Breast epithelium (tissue), 4 donors: ENCODE measurements around the gene PDGFC. TPM values are rescaled to one million over a fixed set of nuclear protein-coding genes. Genes with fewer than 3 reads are reported as not detected.

Source experiments
- DNase-seq, 2 donors: peaks; one replicate each; pipeline ENCODE4 v3.0.0-alpha.2; 2019; ENCODE audit warnings: low spot score in 2 of 2
- H3K27ac ChIP-seq, 2 donors: fragments of 200-600 bp; sonication (generic) in 1 of 2; one replicate each; pipeline ENCODE4 v1.5.1; 2016 to 2019; ENCODE audit warnings: mild to moderate bottlenecking in 1 of 2
- H3K27me3 ChIP-seq, 2 donors: fragments of 200-600 bp; sonication (generic) in 1 of 2; one replicate each; pipeline versions ENCODE4 v1.5.1 to v1.6.0; 2017 to 2019; ENCODE audit warnings: control low read depth in 1 of 2, mild to moderate bottlenecking in 1 of 2
- H3K36me3 ChIP-seq: fragments of 200-600 bp; one replicate; pipeline ENCODE4 v1.5.1; 2019
- H3K4me1 ChIP-seq, 2 donors: fragments of 200-600 bp; sonication (generic); one replicate each; pipeline ENCODE4 v1.5.1; 2016 to 2019; ENCODE audit warnings: control low read depth in 1 of 2
- H3K4me3 ChIP-seq, 3 donors: fragments of 200-600 bp; sonication (generic); 1 replicate in 2 of 3; 2 replicates in 1 of 3; pipeline ENCODE4 v1.5.1; 2016 to 2019; ENCODE audit warnings: mild to moderate bottlenecking in 3 of 3, moderate library complexity in 2 of 3
- H3K9me3 ChIP-seq, 2 donors: fragments of 200-600 bp; sonication (generic) in 1 of 2; one replicate each; pipeline ENCODE4 v1.5.1; 2016 to 2019; ENCODE audit warnings: control low read depth in 1 of 2
- CTCF ChIP-seq, 3 donors: fragments of 450-650 bp; IDR thresholded peaks; one replicate each; pipeline ENCODE4 v1.5.1; 2016 to 2017; ENCODE audit warnings: antibody characterized with exemption in 3 of 3, mild to moderate bottlenecking in 3 of 3, moderate library complexity in 3 of 3
- POLR2A ChIP-seq: fragments of 450-650 bp; IDR thresholded peaks from one replicate; pipeline ENCODE4 v1.6.1; 2016; ENCODE audit warnings: antibody characterized with exemption, mild to moderate bottlenecking, moderate library complexity
- POLR2AphosphoS5 ChIP-seq, 3 donors: sonication (generic); formaldehyde crosslinking; IDR thresholded peaks; one replicate each; pipeline ENCODE4 v1.6.1; 2017; ENCODE audit warnings: antibody characterized with exemption in 3 of 3
- intact Hi-C: fragments of 100-400 bp; cut with DNase I; formaldehyde crosslinking; loops from one replicate; pipeline ENCODE4 v1.15.1; 2023; ENCODE audit warnings: low total_unique reads
- total RNA-seq, 3 donors: library from RNA; depleted of rRNA; stranded (reverse); fragments of >200 nt; gene quantifications; one replicate each; pipeline ENCODE4 v1.1.0, GENCODE V29; 2016

The PDGFC gene
- total RNA-seq, 3 donors from 2014 or later, result 32.4 to 59.7 (median 54.4) TPM

GRCh38 chr4:156913234-156913633, 58.4 kb downstream of the PDGFC start:
- no peaks in the 10 kb centered on the region for H3K4me1 ChIP-seq
- H3K27me3 ChIP-seq, result no peaks in the 10 kb centered on the region
- H3K27ac ChIP-seq, result no peak overlapping the region
- intact Hi-C loops, result no loop called here
- H3K9me3 ChIP-seq, result peaks cover 5 to 6% of the 10 kb centered on the region in 2 donors
- H3K4me3 ChIP-seq, result no peak overlapping the region
- TF ChIP-seq POLR2A (no peak), CTCF (IDR thresholded peaks at IDR 0.05) (no peak), POLR2AphosphoS5 (IDR thresholded peaks at IDR 0.05) (no peak)
- no peak for DNase-seq
- no peaks in the 10 kb centered on the region for H3K36me3 ChIP-seq

- H3K9me3 ChIP-seq, result peaks cover 5 to 6% of the 10 kb centered on the region in 2 donors
- TF ChIP-seq CTCF (IDR thresholded peaks at IDR 0.05), result no peak
- no peak for TF ChIP-seq POLR2AphosphoS5 (IDR thresholded peaks at IDR 0.05)
- no peak for TF ChIP-seq POLR2A
- no peaks in the 10 kb centered on the region for H3K36me3 ChIP-seq
- no peaks in the 10 kb centered on the region for H3K4me1 ChIP-seq
- no peaks in the 10 kb centered on the region for H3K27me3 ChIP-seq
- intact Hi-C loops, result no loop called here
- H3K4me3 ChIP-seq, result no peak overlapping the region
- no peak overlapping the region for H3K27ac ChIP-seq
- no peak for DNase-seq
Observed at GRCh38 chr4:156909010-156909409, 62.6 kb downstream of the PDGFC start.

GRCh38 chr4:156906325-156906724, 65.3 kb downstream of the PDGFC start:
- no peaks in the 10 kb centered on the region for H3K9me3 ChIP-seq
- no peak for DNase-seq
- no peak overlapping the region for H3K27ac ChIP-seq
- intact Hi-C loops, result no loop called here
- no peaks in the 10 kb centered on the region for H3K27me3 ChIP-seq
- no peaks in the 10 kb centered on the region for H3K4me1 ChIP-seq
- TF ChIP-seq POLR2A (no peak), CTCF (IDR thresholded peaks at IDR 0.05) (no peak), POLR2AphosphoS5 (IDR thresholded peaks at IDR 0.05) (no peak)
- no peak overlapping the region for H3K4me3 ChIP-seq
- H3K36me3 ChIP-seq, result no peaks in the 10 kb centered on the region

- TF ChIP-seq CTCF (IDR thresholded peaks at IDR 0.05), result no peak
- TF ChIP-seq POLR2A, result no peak
- TF ChIP-seq POLR2AphosphoS5 (IDR thresholded peaks at IDR 0.05), result no peak
- no peak for DNase-seq
- Histone ChIP-seq H3K4me1 (no peaks in the 10 kb centered on the region), H3K27me3 (no peaks in the 10 kb centered on the region), H3K4me3 (no peak overlapping the region), H3K36me3 (no peaks in the 10 kb centered on the region), H3K9me3 (no peaks in the 10 kb centered on the region), H3K27ac (no peak overlapping the region)
- intact Hi-C loops, result no loop called here
Observed at GRCh38 chr4:156901871-156902270, 69.7 kb downstream of the PDGFC start.

GRCh38 chr4:156898373-156899117, 73.1 kb downstream of the PDGFC start:
- intact Hi-C loops, result no loop called here
- Histone ChIP-seq H3K36me3 (no peaks in the 10 kb centered on the region), H3K4me3 (no peak overlapping the region), H3K27ac (no peak overlapping the region), H3K4me1 (no peaks in the 10 kb centered on the region), H3K27me3 (no peaks in the 10 kb centered on the region), H3K9me3 (no peaks in the 10 kb centered on the region)
- DNase-seq, result no peak
- no peak for TF ChIP-seq CTCF (IDR thresholded peaks at IDR 0.05)
